ACC112 (cell line): ENCODE data around the gene PRSS38.

Source experiments
- H2AFZ ChIP-seq: fragments of 200-600 bp; sonication (generic); one replicate; pipeline ENCODE4 v1.6.0; 2017; ENCODE audit warnings: antibody characterized with exemption, low read length; ENCODE audit not compliant: unreplicated experiment
- H3K27ac ChIP-seq: fragments of 200-600 bp; sonication (generic); 2 replicates; pipeline ENCODE4 v1.5.1; 2014; ENCODE audit warnings: low read depth, mild to moderate bottlenecking, antibody characterized with exemption, low read length, moderate library complexity
- H3K27me3 ChIP-seq: fragments of 200-600 bp; sonication (generic); 2 replicates; pipeline ENCODE4 v1.6.1; 2014; ENCODE audit warnings: mild to moderate bottlenecking, antibody characterized with exemption, low read length, moderate library complexity, mixed read lengths; ENCODE audit not compliant: insufficient read depth
- H3K36me3 ChIP-seq: fragments of 200-600 bp; sonication (generic); 2 replicates; pipeline ENCODE4 v1.6.1; 2016; ENCODE audit warnings: mild to moderate bottlenecking, antibody characterized with exemption, low read length, moderate library complexity, mixed read lengths; ENCODE audit not compliant: insufficient read depth
- H3K4me1 ChIP-seq: fragments of 200-600 bp; sonication (generic); one replicate; pipeline ENCODE4 v1.6.1; 2016; ENCODE audit warnings: low read length, mixed read lengths; ENCODE audit not compliant: insufficient read depth, unreplicated experiment, control insufficient read depth
- H3K4me3 ChIP-seq: fragments of 200-600 bp; sonication (generic); 2 replicates; pipeline ENCODE4 v1.5.1; 2014; ENCODE audit warnings: mild to moderate bottlenecking, low read depth, low read length
- H3K79me2 ChIP-seq: fragments of 200-600 bp; sonication (generic); one replicate; pipeline ENCODE4 v1.6.0; 2016; ENCODE audit warnings: low read length; ENCODE audit not compliant: control insufficient read depth, unreplicated experiment, insufficient read depth

Gene PRSS38

GRCh38 chr1:227892489-227893299, 77.2 kb downstream of the PRSS38 start:
- Histone ChIP-seq H3K79me2 (no peaks in the 10 kb centered on the region), H3K4me1 (no peaks in the 10 kb centered on the region), H2AFZ (no peak overlapping the region)

GRCh38 chr1:227893300-227893948, 77.9 kb downstream of the PRSS38 start:
- no peak overlapping the region for H2AFZ ChIP-seq
- H3K79me2 ChIP-seq, result no peaks in the 10 kb centered on the region
- no peaks in the 10 kb centered on the region for H3K36me3 ChIP-seq
- no peaks in the 10 kb centered on the region for H3K27me3 ChIP-seq
- no peak overlapping the region for H3K4me3 ChIP-seq
- H3K4me1 ChIP-seq, result no peaks in the 10 kb centered on the region
- H3K27ac ChIP-seq, result no peak overlapping the region

More at GRCh38 chr1:227892489-227893299, 77.2 kb downstream of the PRSS38 start:
- Histone ChIP-seq H3K27me3 (0 out of 2 replicates have a peak, but pooled peaks cover 2% of the 10 kb centered on the region), H3K4me3 (no peak overlapping the region), H3K27ac (no peak overlapping the region), H3K36me3 (no peaks in the 10 kb centered on the region)

- no peak overlapping the region for H2AFZ ChIP-seq
- H3K79me2 ChIP-seq, result no peaks in the 10 kb centered on the region
- H3K27me3 ChIP-seq, result no peaks in the 10 kb centered on the region
- H3K36me3 ChIP-seq, result no peaks in the 10 kb centered on the region
- H3K27ac ChIP-seq, result no peak overlapping the region
- H3K4me1 ChIP-seq, result no peaks in the 10 kb centered on the region
- no peak overlapping the region for H3K4me3 ChIP-seq
These were observed 78.7 kb downstream of the PRSS38 start for GRCh38 chr1:227893949-227894721.

GRCh38 chr1:227894831-227895451, 79.5 kb downstream of the PRSS38 start:
- no peak overlapping the region for H3K4me3 ChIP-seq

More at GRCh38 chr1:227894831-227895451, 79.5 kb downstream of the PRSS38 start:
- Histone ChIP-seq H3K36me3 (no peaks in the 10 kb centered on the region), H3K27ac (no peak overlapping the region), H2AFZ (no peak overlapping the region), H3K79me2 (no peaks in the 10 kb centered on the region), H3K4me1 (no peaks in the 10 kb centered on the region), H3K27me3 (no peaks in the 10 kb centered on the region)
